SKM-1 (cell line): Measurements from ENCODE around the gene HADHB.
"Not testable (repeated sequence)": the region's sequence is repeated elsewhere in the genome, so short reads cannot be mapped to it uniquely, and the experiment has no call there.

Source experiments
- DNase-seq: peaks from one replicate; lab custom pipeline; 2025; ENCODE audit not compliant: unreplicated experiment; lab: John Stamatoyannopoulos, UW

The HADHB gene

GRCh38 chr2:26326514-26326913 lies 81.8 kb downstream of the HADHB start:
- DNase-seq = no peak

- DNase-seq = peak; percentile 62
These were observed 82.8 kb downstream of the HADHB start for GRCh38 chr2:26327291-26328272.

GRCh38 chr2:26329083-26329482 lies 84.3 kb downstream of the HADHB start:
- DNase-seq = not testable (repeated sequence)

- peak; percentile 92 for DNase-seq
These were observed 85.4 kb downstream of the HADHB start for GRCh38 chr2:26330114-26330549.

- DNase-seq = no peak
These were observed 85.9 kb downstream of the HADHB start for GRCh38 chr2:26330604-26331003.

- not testable (repeated sequence) for DNase-seq
These were observed 86.6 kb downstream of the HADHB start for GRCh38 chr2:26331321-26331720.

GRCh38 chr2:26333293-26333692 lies 88.6 kb downstream of the HADHB start:
- no peak for DNase-seq

- DNase-seq = no peak
These were observed 90.5 kb downstream of the HADHB start for GRCh38 chr2:26335231-26335630.

GRCh38 chr2:26336719-26337118 lies 92.0 kb downstream of the HADHB start:
- no peak for DNase-seq

- no peak for DNase-seq
These were observed 92.6 kb downstream of the HADHB start for GRCh38 chr2:26337298-26337697.
